ENCODE measurements around the gene AGBL4.

DNA sequence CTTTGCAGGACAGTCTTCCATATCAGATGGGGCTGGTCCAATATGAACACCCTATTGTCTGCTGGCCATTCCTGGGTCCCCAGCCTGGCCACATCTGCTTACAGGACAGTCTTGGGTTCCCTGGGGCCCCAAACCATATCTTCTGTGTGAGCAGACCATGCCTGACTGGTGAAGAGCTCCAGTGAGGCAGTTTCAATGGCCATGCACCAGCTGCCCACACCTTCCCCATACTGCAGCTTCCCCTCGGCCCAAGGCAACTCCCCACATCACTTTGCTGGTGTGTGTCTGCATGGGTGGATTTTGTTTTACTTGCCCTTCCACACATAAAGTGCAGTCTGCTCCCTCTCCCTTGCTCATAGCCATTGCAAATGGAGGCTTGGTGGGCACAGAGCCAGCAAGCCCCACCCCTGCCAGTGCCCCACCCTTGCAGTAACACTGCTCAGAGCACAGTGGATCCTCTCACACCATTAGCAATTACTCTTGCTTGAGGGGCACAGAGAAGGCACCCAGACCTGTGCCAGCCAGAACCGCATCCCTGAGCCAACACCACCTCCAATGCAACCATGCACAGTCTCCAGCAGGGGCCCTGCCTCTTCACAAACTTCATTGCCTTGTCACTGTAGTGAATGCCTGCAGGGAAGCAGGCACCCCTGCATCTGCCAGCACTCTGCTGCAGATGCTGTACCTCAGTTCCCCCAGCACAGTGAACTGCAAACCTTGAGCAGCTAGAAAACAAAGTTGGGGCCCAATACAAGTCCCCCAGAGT lies 772.6 kb downstream of the AGBL4 start:
- TF ChIP-seq CEBPB (IDR thresholded peaks at IDR 0.05; ENCODE audit: low read depth, low read length) = no peak
- no peak for TF ChIP-seq POLR2A (IDR thresholded peaks at IDR 0.05; ENCODE audit: low read depth, low read length)
- TF ChIP-seq, protein P1, sequence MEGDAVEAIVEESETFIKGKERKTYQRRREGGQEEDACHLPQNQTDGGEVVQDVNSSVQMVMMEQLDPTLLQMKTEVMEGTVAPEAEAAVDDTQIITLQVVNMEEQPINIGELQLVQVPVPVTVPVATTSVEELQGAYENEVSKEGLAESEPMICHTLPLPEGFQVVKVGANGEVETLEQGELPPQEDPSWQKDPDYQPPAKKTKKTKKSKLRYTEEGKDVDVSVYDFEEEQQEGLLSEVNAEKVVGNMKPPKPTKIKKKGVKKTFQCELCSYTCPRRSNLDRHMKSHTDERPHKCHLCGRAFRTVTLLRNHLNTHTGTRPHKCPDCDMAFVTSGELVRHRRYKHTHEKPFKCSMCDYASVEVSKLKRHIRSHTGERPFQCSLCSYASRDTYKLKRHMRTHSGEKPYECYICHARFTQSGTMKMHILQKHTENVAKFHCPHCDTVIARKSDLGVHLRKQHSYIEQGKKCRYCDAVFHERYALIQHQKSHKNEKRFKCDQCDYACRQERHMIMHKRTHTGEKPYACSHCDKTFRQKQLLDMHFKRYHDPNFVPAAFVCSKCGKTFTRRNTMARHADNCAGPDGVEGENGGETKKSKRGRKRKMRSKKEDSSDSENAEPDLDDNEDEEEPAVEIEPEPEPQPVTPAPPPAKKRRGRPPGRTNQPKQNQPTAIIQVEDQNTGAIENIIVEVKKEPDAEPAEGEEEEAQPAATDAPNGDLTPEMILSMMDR (conservative IDR thresholded peaks at IDR 0.05; ENCODE audit: low read depth, low read length) = no peak
- TF ChIP-seq MAFK (IDR thresholded peaks at IDR 0.05; ENCODE audit: low read depth, low read length) = no peak
